Neural progenitor cell (in vitro differentiated cells): ENCODE data around the gene CDNF. TPM values are rescaled to one million over a fixed set of nuclear protein-coding genes. Genes with fewer than 3 reads are reported as not detected.

Experiments used
- DNase-seq: peaks from one replicate; pipeline ENCODE4 v3.0.0-alpha.2; 2016; ENCODE audit warnings: low spot score
- H2AFZ ChIP-seq: fragments of 200-600 bp; sonication (generic); replicated peaks from 2 replicates; pipeline ENCODE4 v1.6.1; 2016; ENCODE audit warnings: antibody characterized with exemption
- H3F3A ChIP-seq: fragments of 200-600 bp; sonication (generic); 2 replicates; pipeline ENCODE4 v1.6.1; 2016; ENCODE audit warnings: antibody characterized with exemption, low read depth
- H3K27ac ChIP-seq: fragments of 200-600 bp; sonication (generic); 2 replicates; pipeline ENCODE4 v1.5.1; 2016; ENCODE audit warnings: mild to moderate bottlenecking
- H3K27me3 ChIP-seq: fragments of 200-600 bp; sonication (generic); 2 replicates; pipeline ENCODE4 v1.6.1; 2016; ENCODE audit warnings: mild to moderate bottlenecking, moderate library complexity
- H3K36me3 ChIP-seq: fragments of 200-600 bp; sonication (generic); 2 replicates; pipeline ENCODE4 v1.5.1; 2016
- H3K4me1 ChIP-seq: fragments of 200-600 bp; sonication (generic); 2 replicates; pipeline ENCODE4 v1.6.1; 2016; ENCODE audit warnings: mixed run types
- H3K4me2 ChIP-seq: fragments of 200-600 bp; sonication (generic); 2 replicates; pipeline ENCODE4 v1.6.1; 2016
- H3K4me3 ChIP-seq: fragments of 200-600 bp; sonication (generic); 2 replicates; pipeline ENCODE4 v1.5.1; 2016
- H3K79me2 ChIP-seq: fragments of 200-600 bp; sonication (generic); 2 replicates; pipeline ENCODE4 v1.6.1; 2016; ENCODE audit warnings: low read depth
- H3K9ac ChIP-seq: fragments of 200-600 bp; sonication (generic); 2 replicates; pipeline ENCODE4 v1.6.1; 2016
- H3K9me3 ChIP-seq: fragments of 200-600 bp; sonication (generic); 2 replicates; pipeline ENCODE4 v1.5.1; 2016; ENCODE audit warnings: low read depth
- H4K20me1 ChIP-seq: fragments of 200-600 bp; sonication (generic); 2 replicates; pipeline ENCODE4 v1.6.1; 2016; ENCODE audit warnings: low read depth
- H3K27ac Mint-ChIP-seq: 3 replicates; pipeline ENCODE4 v1.8.0; 2021; ENCODE audit warnings: mixed read lengths
- H3K27me3 Mint-ChIP-seq: 2 replicates; pipeline ENCODE4 v1.8.0; 2022; ENCODE audit warnings: low read depth, mild to moderate bottlenecking, inconsistent platforms, moderate library complexity, mixed read lengths; ENCODE audit not compliant: insufficient read depth
- H3K36me3 Mint-ChIP-seq: 3 replicates; pipeline ENCODE4 v1.8.0; 2021; ENCODE audit warnings: mixed read lengths
- H3K4me1 Mint-ChIP-seq: 3 replicates; pipeline ENCODE4 v1.8.0; 2021; ENCODE audit warnings: mixed read lengths
- H3K4me3 Mint-ChIP-seq: 3 replicates; pipeline ENCODE4 v1.8.0; 2021; ENCODE audit warnings: mild to moderate bottlenecking, moderate library complexity, mixed read lengths
- H3K9me3 Mint-ChIP-seq: 3 replicates; pipeline ENCODE4 v1.8.0; 2020; ENCODE audit warnings: mixed read lengths
- EZH2 ChIP-seq: fragments of 200-600 bp; sonication (generic); IDR thresholded peaks from 2 replicates; pipeline ENCODE4 v1.6.1; 2017; ENCODE audit warnings: antibody characterized with exemption, mild to moderate bottlenecking, moderate library complexity
- EZH2phosphoT487 ChIP-seq: fragments of 200-600 bp; sonication (generic); IDR thresholded peaks from 2 replicates; pipeline ENCODE4 v1.6.1; 2017; ENCODE audit warnings: antibody characterized with exemption
- total RNA-seq: library from RNA; depleted of rRNA; stranded (reverse); fragments of >200 nt; gene quantifications from 2 replicates; pipeline ENCODE4 v1.2.3, GENCODE V29; 2015; ENCODE audit warnings: low replicate concordance
- TF ChIP-seq, protein P1 (sequence below): fragments of 200-600 bp; sonication (generic); IDR thresholded peaks from 2 replicates; pipeline ENCODE4 v1.5.1; 2017; ENCODE audit warnings: antibody characterized with exemption, mild to moderate bottlenecking

CDNF gene
- total RNA-seq, 1 donor from 2014 or later = 5.2 TPM

DNA sequence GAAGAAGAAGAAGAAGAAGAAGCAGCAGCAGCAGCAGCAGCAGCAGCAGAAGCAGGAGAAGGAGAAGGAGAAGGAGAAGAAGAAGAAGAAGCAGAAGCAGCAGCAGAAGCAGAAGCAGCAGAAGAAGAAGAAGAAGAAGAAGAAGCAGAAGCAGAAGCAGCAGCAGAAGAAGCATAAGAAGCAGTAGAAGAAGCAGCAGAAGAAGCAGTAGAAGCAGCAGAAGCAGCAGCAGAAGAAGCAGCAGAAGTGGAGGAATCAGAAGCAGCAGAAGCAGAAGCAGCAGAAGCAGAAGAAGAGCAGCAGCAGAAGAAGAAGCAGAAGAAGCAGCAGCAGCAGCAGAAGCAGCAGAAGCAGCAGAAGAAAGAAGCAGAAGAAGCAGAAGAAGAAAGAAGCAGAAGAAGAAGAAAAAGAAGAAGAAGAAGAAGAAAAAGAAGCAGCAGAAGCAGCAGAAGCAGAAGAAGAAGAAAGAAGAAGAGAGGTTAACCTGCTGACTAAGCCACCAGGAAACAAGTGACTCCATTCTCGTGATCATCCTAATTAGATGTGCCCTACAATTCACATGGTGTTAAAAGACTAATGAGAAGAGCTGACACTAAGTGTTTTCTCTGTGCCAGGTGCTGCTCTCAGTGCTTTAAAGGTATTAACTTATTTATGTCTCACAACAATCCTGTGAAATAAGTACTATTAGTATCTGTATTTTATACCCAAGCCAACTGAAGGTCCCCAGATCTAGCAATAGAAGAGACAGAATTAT, 11.6 kb downstream of the CDNF start:
- no peak overlapping the region for H3K9ac ChIP-seq
- TF ChIP-seq EZH2 = no peak
- no peak for TF ChIP-seq EZH2phosphoT487
- TF ChIP-seq, protein P1, sequence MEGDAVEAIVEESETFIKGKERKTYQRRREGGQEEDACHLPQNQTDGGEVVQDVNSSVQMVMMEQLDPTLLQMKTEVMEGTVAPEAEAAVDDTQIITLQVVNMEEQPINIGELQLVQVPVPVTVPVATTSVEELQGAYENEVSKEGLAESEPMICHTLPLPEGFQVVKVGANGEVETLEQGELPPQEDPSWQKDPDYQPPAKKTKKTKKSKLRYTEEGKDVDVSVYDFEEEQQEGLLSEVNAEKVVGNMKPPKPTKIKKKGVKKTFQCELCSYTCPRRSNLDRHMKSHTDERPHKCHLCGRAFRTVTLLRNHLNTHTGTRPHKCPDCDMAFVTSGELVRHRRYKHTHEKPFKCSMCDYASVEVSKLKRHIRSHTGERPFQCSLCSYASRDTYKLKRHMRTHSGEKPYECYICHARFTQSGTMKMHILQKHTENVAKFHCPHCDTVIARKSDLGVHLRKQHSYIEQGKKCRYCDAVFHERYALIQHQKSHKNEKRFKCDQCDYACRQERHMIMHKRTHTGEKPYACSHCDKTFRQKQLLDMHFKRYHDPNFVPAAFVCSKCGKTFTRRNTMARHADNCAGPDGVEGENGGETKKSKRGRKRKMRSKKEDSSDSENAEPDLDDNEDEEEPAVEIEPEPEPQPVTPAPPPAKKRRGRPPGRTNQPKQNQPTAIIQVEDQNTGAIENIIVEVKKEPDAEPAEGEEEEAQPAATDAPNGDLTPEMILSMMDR = no peak
- H3K4me3 ChIP-seq = no peak overlapping the region
- no peak overlapping the region for H3K27ac Mint-ChIP-seq
- no peaks in the 10 kb centered on the region for H3F3A ChIP-seq
- H3K27me3 ChIP-seq = no peaks in the 10 kb centered on the region
- no peaks in the 10 kb centered on the region for H3K9me3 Mint-ChIP-seq
- H3K4me1 ChIP-seq = no peaks in the 10 kb centered on the region
- no peaks in the 10 kb centered on the region for H3K36me3 ChIP-seq
- H3K4me1 Mint-ChIP-seq = peaks cover 4% of the 10 kb centered on the region
- H3K9me3 ChIP-seq = no peaks in the 10 kb centered on the region
- peaks cover 3% of the 10 kb centered on the region for H3K27me3 Mint-ChIP-seq
- H3K4me2 ChIP-seq = no peak overlapping the region
- DNase-seq = no peak
- H3K36me3 Mint-ChIP-seq = no peaks in the 10 kb centered on the region
- H4K20me1 ChIP-seq = no peaks in the 10 kb centered on the region
- no peak overlapping the region for H2AFZ ChIP-seq
- no peak overlapping the region for H3K27ac ChIP-seq
- no peaks in the 10 kb centered on the region for H3K79me2 ChIP-seq
- no peak overlapping the region for H3K4me3 Mint-ChIP-seq

DNA sequence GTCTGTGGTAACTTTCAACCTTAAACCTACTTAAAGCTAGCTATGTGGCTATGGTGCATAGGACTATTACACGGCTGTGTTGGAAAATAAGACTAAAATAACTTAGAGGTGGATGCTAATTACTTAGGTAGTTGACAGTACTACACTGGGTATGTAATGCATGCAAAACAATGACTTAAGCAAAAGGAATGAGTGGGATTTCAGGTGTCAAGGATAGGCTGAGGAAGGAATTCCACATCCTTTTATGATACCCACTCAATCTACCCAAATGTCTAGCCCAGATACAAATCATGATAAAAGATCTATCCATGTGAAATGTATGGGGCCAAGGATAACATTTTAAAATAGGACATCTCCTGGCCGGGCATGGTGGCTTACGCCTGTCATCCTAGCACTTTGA, 13.9 kb downstream of the CDNF start:
- Histone ChIP-seq H3K4me2 (no peak overlapping the region), H3K27ac (no peak overlapping the region), H3K36me3 (no peaks in the 10 kb centered on the region), H3K4me3 (no peak overlapping the region), H3K27me3 (no peaks in the 10 kb centered on the region), H3K4me1 (no peaks in the 10 kb centered on the region), H3K79me2 (no peaks in the 10 kb centered on the region), H3F3A (no peaks in the 10 kb centered on the region), H4K20me1 (no peaks in the 10 kb centered on the region), H3K9ac (no peak overlapping the region), H3K9me3 (no peaks in the 10 kb centered on the region), H2AFZ (no peak overlapping the region)
- no peak for DNase-seq
- Mint-ChIP-seq H3K4me3 (no peak overlapping the region), H3K9me3 (no peaks in the 10 kb centered on the region), H3K36me3 (no peaks in the 10 kb centered on the region), H3K4me1 (peaks cover 10% of the 10 kb centered on the region), H3K27ac (no peak overlapping the region), H3K27me3 (peaks cover 3% of the 10 kb centered on the region)
- no peak for TF ChIP-seq EZH2
- TF ChIP-seq EZH2phosphoT487 = no peak
- TF ChIP-seq, protein P1 = no peak

DNA sequence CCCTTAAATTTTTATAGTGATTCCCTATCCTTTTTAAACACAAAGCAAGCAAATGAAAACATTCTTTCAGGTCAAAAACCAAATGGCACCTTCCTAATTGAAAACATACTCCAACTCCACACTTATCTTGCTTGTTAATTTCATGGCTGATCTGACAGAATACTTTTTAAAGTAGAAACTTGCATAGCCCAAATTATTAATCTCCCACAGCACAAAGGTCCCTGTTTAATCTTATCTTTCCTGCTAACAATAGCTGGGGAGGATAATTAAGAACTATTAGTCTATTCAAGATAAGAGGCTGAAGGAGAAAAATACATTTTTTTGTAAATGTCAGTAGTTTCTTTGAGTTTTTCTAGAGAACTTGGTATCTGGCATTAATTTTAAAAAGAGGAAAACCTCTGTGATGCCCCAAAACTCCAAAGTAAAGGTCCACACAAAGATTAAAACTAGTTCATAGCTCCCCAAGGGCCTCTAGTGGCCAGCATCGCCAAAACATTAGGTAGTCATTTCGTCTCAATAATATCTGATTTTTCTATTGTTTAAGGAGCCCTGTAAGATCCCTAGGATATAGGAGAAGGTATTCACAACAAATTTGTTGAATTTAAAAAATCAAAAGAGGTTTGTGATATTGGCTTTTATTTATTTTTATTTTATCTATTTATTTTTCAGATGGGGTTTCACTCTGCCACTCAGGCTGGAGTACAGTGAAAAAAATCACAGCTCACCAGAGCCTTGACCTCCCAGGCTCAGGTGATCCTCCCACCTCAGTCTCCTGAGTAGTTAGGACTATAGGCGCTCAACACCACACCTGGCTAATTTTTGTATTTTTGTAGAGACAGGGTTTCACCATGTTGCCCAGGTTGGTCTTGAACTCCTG, 14.7 kb downstream of the CDNF start:
- Histone ChIP-seq H4K20me1 (no peaks in the 10 kb centered on the region), H3K79me2 (no peaks in the 10 kb centered on the region), H3K27me3 (no peaks in the 10 kb centered on the region), H3K4me1 (no peaks in the 10 kb centered on the region), H3K9ac (no peak overlapping the region), H3K9me3 (no peaks in the 10 kb centered on the region), H3K4me2 (no peak overlapping the region), H3K27ac (no peak overlapping the region), H3K4me3 (no peak overlapping the region), H3F3A (no peaks in the 10 kb centered on the region), H3K36me3 (no peaks in the 10 kb centered on the region), H2AFZ (no peak overlapping the region)
- H3K27ac Mint-ChIP-seq = no peak overlapping the region
- no peaks in the 10 kb centered on the region for H3K9me3 Mint-ChIP-seq
- peaks cover 10% of the 10 kb centered on the region for H3K4me1 Mint-ChIP-seq
- no peaks in the 10 kb centered on the region for H3K36me3 Mint-ChIP-seq
- no peaks in the 10 kb centered on the region for H3K27me3 Mint-ChIP-seq
- TF ChIP-seq EZH2 (no peak), EZH2phosphoT487 (no peak)
- TF ChIP-seq, protein P1 = peak; percentile 72
- peak; percentile 61 for DNase-seq
- no peak overlapping the region for H3K4me3 Mint-ChIP-seq
